ENCODE results near the gene VASH1. TPM values are rescaled to one million over a fixed set of nuclear protein-coding genes. Genes with fewer than 3 reads are reported as not detected.
A peak's percentile ranks its signal among the peaks of the same experiment; 100 is the strongest.

The VASH1 gene
- total RNA-seq, 1 donor from 2014 or later = 28.4 TPM

DNA sequence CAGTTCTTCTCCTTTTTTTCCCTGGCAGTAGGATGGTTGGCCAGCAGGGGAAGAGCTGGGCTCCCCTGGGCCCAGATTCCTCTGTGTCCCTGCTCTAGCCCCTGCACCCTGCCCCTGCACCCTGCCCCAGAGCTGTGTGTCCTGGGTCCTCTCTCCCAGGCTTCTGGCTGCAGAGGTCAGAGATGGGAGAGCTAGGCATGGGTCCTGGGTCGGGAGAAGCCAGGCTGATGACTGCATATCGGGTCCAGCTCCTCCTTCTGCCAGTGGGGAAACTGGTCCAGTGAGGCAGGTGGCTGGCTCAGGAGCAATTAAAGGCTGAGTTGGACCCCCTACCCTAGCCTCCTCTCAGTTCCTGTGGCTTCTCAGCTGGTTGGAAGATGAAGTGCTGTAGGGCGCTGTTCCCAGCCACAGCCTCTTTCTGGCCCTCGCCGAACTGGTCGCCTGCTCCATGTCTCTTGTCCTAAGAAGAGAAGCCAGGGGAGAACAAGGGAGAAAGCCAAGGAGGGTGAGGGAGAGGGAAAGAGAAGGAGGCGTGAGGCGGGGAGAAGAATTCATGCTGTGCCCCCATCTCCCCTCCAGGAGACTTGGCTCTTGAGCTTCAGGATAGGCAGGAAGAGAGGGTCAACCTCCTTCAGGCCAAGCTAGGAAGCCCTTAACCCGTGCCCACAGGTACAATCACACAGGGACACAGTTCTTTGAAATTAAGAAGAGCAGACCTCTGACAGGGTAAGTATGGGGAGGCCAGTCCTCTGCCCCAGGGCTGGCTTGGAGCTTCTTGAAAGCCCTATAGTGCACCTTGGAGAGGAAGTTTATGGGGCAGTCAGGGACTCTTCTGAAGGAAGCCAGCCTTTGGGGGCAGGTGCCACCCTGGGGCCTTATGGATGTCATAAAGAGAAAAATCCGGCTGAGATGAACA, 9.5 kb downstream of the VASH1 start:
- peak overlapping the region; percentile 95 to 97 for H3K27ac ChIP-seq
- peaks cover under 1 to 4% of the 10 kb centered on the region in 2 donors for H3K36me3 ChIP-seq
- no peak for DNase-seq (ENCODE audit: low spot score in 2 of 2)
- H3K9me3 ChIP-seq = no peaks in the 10 kb centered on the region
- no peaks in the 10 kb centered on the region for H3K27me3 ChIP-seq
- H3K4me1 ChIP-seq = peaks cover 24 to 51% of the 10 kb centered on the region in 2 donors
- TF ChIP-seq, protein P1, sequence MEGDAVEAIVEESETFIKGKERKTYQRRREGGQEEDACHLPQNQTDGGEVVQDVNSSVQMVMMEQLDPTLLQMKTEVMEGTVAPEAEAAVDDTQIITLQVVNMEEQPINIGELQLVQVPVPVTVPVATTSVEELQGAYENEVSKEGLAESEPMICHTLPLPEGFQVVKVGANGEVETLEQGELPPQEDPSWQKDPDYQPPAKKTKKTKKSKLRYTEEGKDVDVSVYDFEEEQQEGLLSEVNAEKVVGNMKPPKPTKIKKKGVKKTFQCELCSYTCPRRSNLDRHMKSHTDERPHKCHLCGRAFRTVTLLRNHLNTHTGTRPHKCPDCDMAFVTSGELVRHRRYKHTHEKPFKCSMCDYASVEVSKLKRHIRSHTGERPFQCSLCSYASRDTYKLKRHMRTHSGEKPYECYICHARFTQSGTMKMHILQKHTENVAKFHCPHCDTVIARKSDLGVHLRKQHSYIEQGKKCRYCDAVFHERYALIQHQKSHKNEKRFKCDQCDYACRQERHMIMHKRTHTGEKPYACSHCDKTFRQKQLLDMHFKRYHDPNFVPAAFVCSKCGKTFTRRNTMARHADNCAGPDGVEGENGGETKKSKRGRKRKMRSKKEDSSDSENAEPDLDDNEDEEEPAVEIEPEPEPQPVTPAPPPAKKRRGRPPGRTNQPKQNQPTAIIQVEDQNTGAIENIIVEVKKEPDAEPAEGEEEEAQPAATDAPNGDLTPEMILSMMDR (IDR thresholded peaks at IDR 0.05) = no peak
- no peak overlapping the region for H3K4me3 ChIP-seq
- intact Hi-C loops (cut with DNase I) = loop anchor here (5.0 kb wide), 1 partner anchor 327 kb away; the partner anchor contains the start of gene CIPC

DNA sequence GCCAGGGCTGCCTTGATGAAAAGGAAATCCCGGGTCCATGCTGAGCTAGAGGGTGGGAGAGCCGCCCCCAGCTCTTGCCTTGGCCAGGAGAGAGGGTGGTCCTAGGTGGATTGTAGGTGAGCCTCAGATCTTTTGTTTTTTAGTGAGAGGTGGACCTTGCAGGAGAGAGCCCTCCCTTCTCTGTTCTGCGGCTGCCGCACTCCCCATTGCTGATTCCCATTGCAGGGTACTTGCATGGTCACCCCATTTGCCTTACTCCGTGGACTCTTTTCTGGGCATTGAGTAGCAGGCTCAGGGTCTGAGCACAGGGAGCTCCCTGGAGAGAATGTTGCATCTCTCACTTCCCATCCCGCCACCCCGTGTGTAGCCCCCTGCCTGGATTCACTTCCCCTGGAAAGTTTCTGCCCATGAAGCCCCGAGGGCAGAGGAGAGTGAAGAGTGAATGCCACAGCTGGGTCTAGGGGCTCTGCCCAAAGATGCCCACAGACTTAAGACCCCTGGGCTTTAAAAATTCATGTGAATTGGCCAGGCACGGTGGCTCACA, 10.2 kb downstream of the VASH1 start:
- DNase-seq (ENCODE audit: low spot score in 2 of 2) = no peak
- peak overlapping the region; percentile 95 to 97 for H3K27ac ChIP-seq
- TF ChIP-seq, protein P1 (IDR thresholded peaks at IDR 0.05) = no peak
- peaks cover 5 to 8% of the 10 kb centered on the region in 2 donors for H3K36me3 ChIP-seq
- H3K4me3 ChIP-seq = no peak overlapping the region
- intact Hi-C loops (cut with DNase I) = loop anchor here (5.0 kb wide), 1 partner anchor 326 kb away; the partner anchor contains the start of gene CIPC
- H3K4me1 ChIP-seq = peaks cover 24 to 51% of the 10 kb centered on the region in 2 donors
- no peaks in the 10 kb centered on the region for H3K9me3 ChIP-seq
- H3K27me3 ChIP-seq = no peaks in the 10 kb centered on the region

- H3K4me3 ChIP-seq = peak overlapping the region in 1 of 2 donors; percentile 21
- H3K36me3 ChIP-seq = peaks cover 8 to 9% of the 10 kb centered on the region in 2 donors
- DNase-seq (ENCODE audit: low spot score in 2 of 2) = peak in 1 of 2 donors; percentile 82
- intact Hi-C loops (cut with DNase I) = loop anchor here (5.0 kb wide), 1 partner anchor 325 kb away; the partner anchor contains the start of gene CIPC
- no peaks in the 10 kb centered on the region for H3K27me3 ChIP-seq
- H3K9me3 ChIP-seq = no peaks in the 10 kb centered on the region
- TF ChIP-seq, protein P1 (IDR thresholded peaks at IDR 0.05) = no peak
- H3K27ac ChIP-seq = peak overlapping the region; percentile 95 to 97
- peaks cover 24 to 51% of the 10 kb centered on the region in 2 donors for H3K4me1 ChIP-seq
These were observed 11.3 kb downstream of the VASH1 start for GRCh38 chr14:76772300-76773187.

- Histone ChIP-seq H3K4me3 (peak overlapping the region in 1 of 2 donors; percentile 21), H3K27ac (peak overlapping the region; percentile 95 to 97)
- TF ChIP-seq, protein P1 (IDR thresholded peaks at IDR 0.05) = peak in 1 of 3 experiments; percentile 7
These were observed 12.1 kb downstream of the VASH1 start for GRCh38 chr14:76773188-76773885.

More at GRCh38 chr14:76773188-76773885, 12.1 kb downstream of the VASH1 start:
- peaks cover 22 to 45% of the 10 kb centered on the region in 2 donors for H3K4me1 ChIP-seq
- peak; percentile 60 to 92 for DNase-seq (ENCODE audit: low spot score in 2 of 2)
- no peaks in the 10 kb centered on the region for H3K9me3 ChIP-seq
- H3K36me3 ChIP-seq = peaks cover 8 to 15% of the 10 kb centered on the region in 2 donors
- H3K27me3 ChIP-seq = no peaks in the 10 kb centered on the region
- intact Hi-C loops (cut with DNase I) = loop anchor here (5.0 kb wide), 1 partner anchor 324 kb away; the partner anchor contains the start of gene CIPC

Measured in ascending aorta (tissue), 2 donors.